H9 (cell line): ENCODE measurements around the gene NPIPB8. TPM values are rescaled to one million over a fixed set of nuclear protein-coding genes. Genes with fewer than 3 reads are reported as not detected.
"Not testable (repeated sequence)": the region's sequence is repeated elsewhere in the genome, so short reads cannot be mapped to it uniquely, and the experiment has no call there.

Experiments used
- DNase-seq: peaks from one replicate; pipeline ENCODE4 v3.0.0-alpha.2; 2017
- H2AFZ ChIP-seq: one replicate; pipeline ENCODE4 v1.6.1; 2013; ENCODE audit warnings: mild to moderate bottlenecking, low read length, control low read depth, moderate library complexity
- H2AK5ac ChIP-seq: 2 replicates; pipeline ENCODE4 v1.6.1; 2013; ENCODE audit warnings: low read length, control low read depth, mixed read lengths; ENCODE audit not compliant: insufficient read length
- H2BK120ac ChIP-seq: one replicate; pipeline ENCODE4 v1.6.1; 2013; ENCODE audit warnings: low read depth, mild to moderate bottlenecking, low read length, control low read depth, inconsistent platforms; ENCODE audit not compliant: poor library complexity, severe bottlenecking
- H2BK12ac ChIP-seq: 2 replicates; pipeline ENCODE4 v1.6.1; 2013; ENCODE audit warnings: low read length, control low read depth, mixed read lengths, low read depth; ENCODE audit not compliant: insufficient read length
- H2BK15ac ChIP-seq: 2 replicates; pipeline ENCODE4 v1.6.1; 2013; ENCODE audit warnings: low read depth, low read length, control low read depth
- H2BK20ac ChIP-seq: one replicate; pipeline ENCODE4 v1.6.1; 2013; ENCODE audit warnings: low read depth, mild to moderate bottlenecking, low read length, control low read depth, inconsistent platforms; ENCODE audit not compliant: poor library complexity, severe bottlenecking
- H2BK5ac ChIP-seq: 2 replicates; pipeline ENCODE4 v1.6.1; 2013; ENCODE audit warnings: low read length, control low read depth, mixed read lengths; ENCODE audit not compliant: insufficient read length
- H3K14ac ChIP-seq: 2 replicates; pipeline ENCODE4 v1.6.1; 2013; ENCODE audit warnings: low read length, control low read depth; ENCODE audit not compliant: insufficient read depth
- H3K18ac ChIP-seq: 2 replicates; pipeline ENCODE4 v1.6.1; 2013; ENCODE audit warnings: low read depth, mild to moderate bottlenecking, mixed read lengths, low read length, control low read depth; ENCODE audit not compliant: insufficient read length
- H3K23ac ChIP-seq: 2 replicates; pipeline ENCODE4 v1.6.1; 2013; ENCODE audit warnings: low read length, control low read depth, mixed read lengths, low read depth; ENCODE audit not compliant: insufficient read length
- H3K23me2 ChIP-seq: 2 replicates; pipeline ENCODE4 v1.6.1; 2013; ENCODE audit warnings: low read depth, mild to moderate bottlenecking, mixed read lengths, low read length, control low read depth; ENCODE audit not compliant: insufficient read length, poor library complexity, severe bottlenecking
- H3K27ac ChIP-seq: 2 replicates; pipeline ENCODE4 v1.5.1; 2013; ENCODE audit warnings: low read length, control low read depth, mixed read lengths, low read depth; ENCODE audit not compliant: insufficient read length
- H3K27me3 ChIP-seq: 2 replicates; pipeline ENCODE4 v1.6.1; 2013; ENCODE audit warnings: low read length, control low read depth, inconsistent platforms; ENCODE audit not compliant: insufficient read depth
- H3K4ac ChIP-seq: 2 replicates; pipeline ENCODE4 v1.6.1; 2013; ENCODE audit warnings: low read depth, mild to moderate bottlenecking, control low read depth, inconsistent platforms, low read length, moderate library complexity
- H3K4me1 ChIP-seq: 2 replicates; pipeline ENCODE4 v1.6.1; 2013; ENCODE audit warnings: low read length, control low read depth, inconsistent platforms; ENCODE audit not compliant: insufficient read depth
- H3K4me2 ChIP-seq: 2 replicates; pipeline ENCODE4 v1.6.1; 2013; ENCODE audit warnings: low read length, control low read depth, mixed read lengths; ENCODE audit not compliant: insufficient read length, insufficient read depth
- H3K56ac ChIP-seq: 2 replicates; pipeline ENCODE4 v1.6.1; 2013; ENCODE audit warnings: low read depth, mild to moderate bottlenecking, mixed read lengths, low read length, control low read depth; ENCODE audit not compliant: insufficient read length
- H3K79me1 ChIP-seq: 2 replicates; pipeline ENCODE4 v1.6.1; 2013; ENCODE audit warnings: low read depth, mild to moderate bottlenecking, moderate library complexity, low read length, control low read depth, inconsistent platforms; ENCODE audit not compliant: insufficient read depth, poor library complexity, severe bottlenecking
- H3K79me2 ChIP-seq: 2 replicates; pipeline ENCODE4 v1.6.1; 2013; ENCODE audit warnings: low read length, control low read depth, inconsistent platforms; ENCODE audit not compliant: insufficient read depth
- H3K9ac ChIP-seq: 2 replicates; pipeline ENCODE4 v1.6.1; 2013; ENCODE audit warnings: low read length, control low read depth, mixed read lengths; ENCODE audit not compliant: insufficient read length; ENCODE audit errors: extremely low read depth
- H3K9me3 ChIP-seq: one replicate; pipeline ENCODE4 v1.6.1; 2013; ENCODE audit warnings: low read depth, low read length, inconsistent platforms; ENCODE audit not compliant: control insufficient read depth
- H3T11ph ChIP-seq: one replicate; pipeline ENCODE4 v1.6.1; 2013; ENCODE audit warnings: mild to moderate bottlenecking, low read length, control low read depth, inconsistent platforms
- H4K20me1 ChIP-seq: one replicate; pipeline ENCODE4 v1.6.1; 2013; ENCODE audit not compliant: control insufficient read depth, insufficient read length, insufficient read depth
- H4K5ac ChIP-seq: 2 replicates; pipeline ENCODE4 v1.6.1; 2013; ENCODE audit warnings: low read depth, mild to moderate bottlenecking, mixed read lengths, low read length, control low read depth; ENCODE audit not compliant: insufficient read length
- H4K8ac ChIP-seq: replicated peaks from 2 replicates; pipeline ENCODE4 v1.6.1; 2013; ENCODE audit warnings: low read length, control low read depth, mixed read lengths, low read depth; ENCODE audit not compliant: insufficient read length
- H4K91ac ChIP-seq: 2 replicates; pipeline ENCODE4 v1.6.1; 2013; ENCODE audit warnings: low read depth, mild to moderate bottlenecking, moderate library complexity, mixed read lengths, low read length, control low read depth; ENCODE audit not compliant: insufficient read length
- H3K27ac Mint-ChIP-seq, 3 experiments: 2 replicates in 2 of 3; 3 replicates in 1 of 3; pipeline ENCODE4 v1.8.0; 2020 to 2021; ENCODE audit warnings: mixed read lengths in 3 of 3, mild to moderate bottlenecking in 1 of 3, moderate library complexity in 1 of 3
- H3K27me3 Mint-ChIP-seq: 2 replicates; pipeline ENCODE4 v1.8.0; 2021; ENCODE audit warnings: low read depth, mild to moderate bottlenecking, moderate library complexity, mixed read lengths
- H3K36me3 Mint-ChIP-seq, 3 experiments: 2 replicates in 2 of 3; 3 replicates in 1 of 3; pipeline ENCODE4 v1.8.0; 2020 to 2021; ENCODE audit warnings: low read depth in 3 of 3, mixed read lengths in 3 of 3; ENCODE audit not compliant: insufficient read depth in 1 of 3
- H3K4me1 Mint-ChIP-seq, 2 experiments: 2 replicates each; pipeline ENCODE4 v1.8.0; 2020; ENCODE audit warnings: mixed read lengths in 2 of 2
- H3K4me3 Mint-ChIP-seq, 2 experiments: 2 replicates in 1 of 2; 3 replicates in 1 of 2; pipeline ENCODE4 v1.8.0; 2020 to 2021; ENCODE audit warnings: mild to moderate bottlenecking in 2 of 2, mixed read lengths in 2 of 2, moderate library complexity in 1 of 2
- H3K9me3 Mint-ChIP-seq, 2 experiments: 2 replicates in 1 of 2; 3 replicates in 1 of 2; pipeline ENCODE4 v1.8.0; 2020; ENCODE audit warnings: mild to moderate bottlenecking in 2 of 2, mixed read lengths in 2 of 2, moderate library complexity in 1 of 2
- WGBS: extraction: QIAGEN DNeasy Blood & Tissue Kit; methylation state at CpG from one replicate; pipeline ENCODE4 v1.1.7; 2013; ENCODE audit warnings: missing lambda C conversion rate, low lambda C conversion rate, mixed read lengths; ENCODE audit not compliant: insufficient read length; ENCODE audit errors: extremely low coverage; 5-methylcytosine and 5-hydroxymethylcytosine counted together
- total RNA-seq: library from RNA; stranded (reverse); gene quantifications from 2 replicates; pipeline ENCODE4 v1.2.1, GENCODE V29; 2021

The NPIPB8 gene
- total RNA-seq, 1 experiment from 2014 or later, result not detected

- not testable (repeated sequence) for H2BK20ac ChIP-seq, H3K79me2 ChIP-seq, H4K91ac ChIP-seq, H2BK120ac ChIP-seq, H3K18ac ChIP-seq, H3K14ac ChIP-seq, H3K27ac Mint-ChIP-seq, H2AFZ ChIP-seq, H2AK5ac ChIP-seq, H4K5ac ChIP-seq, H3K27me3 Mint-ChIP-seq, H3K23me2 ChIP-seq, H3K4me2 ChIP-seq, H3K4me1 ChIP-seq, H3T11ph ChIP-seq, H3K4me3 Mint-ChIP-seq, H3K27ac ChIP-seq, DNase-seq, H3K9me3 ChIP-seq, H3K36me3 Mint-ChIP-seq, H3K79me1 ChIP-seq, H3K23ac ChIP-seq, H3K56ac ChIP-seq, H4K8ac ChIP-seq, H2BK5ac ChIP-seq, H3K4ac ChIP-seq, H3K4me1 Mint-ChIP-seq, H2BK15ac ChIP-seq, H3K9ac ChIP-seq, H4K20me1 ChIP-seq, H2BK12ac ChIP-seq, H3K27me3 ChIP-seq, H3K9me3 Mint-ChIP-seq
- no CpG with 5 or more reads among the region's 9 CpGs for WGBS
Measured at GRCh38 chr16:28699792-28700191, 61.9 kb downstream of the NPIPB8 start.

- no CpG with 5 or more reads among the region's 19 CpGs for WGBS
- not testable (repeated sequence) for H3K27ac ChIP-seq, H2BK15ac ChIP-seq, H3K23me2 ChIP-seq, H2BK12ac ChIP-seq, H4K91ac ChIP-seq, H3K9ac ChIP-seq, H3T11ph ChIP-seq, H3K56ac ChIP-seq, H4K20me1 ChIP-seq, H2BK120ac ChIP-seq, H3K23ac ChIP-seq, H3K79me2 ChIP-seq, H2AFZ ChIP-seq, H3K27me3 ChIP-seq, DNase-seq, H3K27me3 Mint-ChIP-seq, H3K14ac ChIP-seq, H3K27ac Mint-ChIP-seq, H2AK5ac ChIP-seq, H3K4ac ChIP-seq, H3K4me1 ChIP-seq, H3K18ac ChIP-seq, H3K4me3 Mint-ChIP-seq, H2BK20ac ChIP-seq, H4K5ac ChIP-seq, H3K4me1 Mint-ChIP-seq, H2BK5ac ChIP-seq, H3K4me2 ChIP-seq, H4K8ac ChIP-seq, H3K36me3 Mint-ChIP-seq, H3K79me1 ChIP-seq, H3K9me3 ChIP-seq, H3K9me3 Mint-ChIP-seq
Measured at GRCh38 chr16:28700349-28700748, 62.5 kb downstream of the NPIPB8 start.
